ENCODE results near the gene PTPA.

PTPA gene

DNA sequence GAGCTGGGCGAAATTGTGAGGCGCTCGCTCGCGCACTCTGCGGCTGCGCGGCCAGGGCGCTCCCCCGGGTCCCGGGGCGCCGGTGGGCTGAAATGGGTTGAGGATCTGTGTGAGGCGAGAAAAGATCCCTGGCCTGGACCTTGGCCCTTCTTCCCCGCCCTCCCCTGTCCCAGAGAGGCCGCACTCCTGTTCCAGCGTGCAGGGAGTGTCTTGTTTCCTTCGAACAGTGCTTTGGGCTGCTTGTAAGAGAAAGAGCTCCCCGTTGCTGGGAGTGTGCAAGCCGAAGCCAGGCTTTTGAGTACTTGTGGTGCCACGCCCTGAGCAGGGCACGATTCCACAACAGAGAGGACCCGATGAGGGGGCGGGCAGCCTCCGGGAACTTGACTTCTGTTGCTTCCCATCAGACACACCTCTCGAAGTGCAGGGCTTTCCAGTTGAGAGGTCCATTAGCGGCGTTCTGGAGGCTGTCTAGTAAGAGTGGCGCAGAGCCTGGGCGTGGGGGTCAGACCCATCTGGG is 29.8 kb upstream of the PTPA start (continued):
- TF ChIP-seq, protein P1, sequence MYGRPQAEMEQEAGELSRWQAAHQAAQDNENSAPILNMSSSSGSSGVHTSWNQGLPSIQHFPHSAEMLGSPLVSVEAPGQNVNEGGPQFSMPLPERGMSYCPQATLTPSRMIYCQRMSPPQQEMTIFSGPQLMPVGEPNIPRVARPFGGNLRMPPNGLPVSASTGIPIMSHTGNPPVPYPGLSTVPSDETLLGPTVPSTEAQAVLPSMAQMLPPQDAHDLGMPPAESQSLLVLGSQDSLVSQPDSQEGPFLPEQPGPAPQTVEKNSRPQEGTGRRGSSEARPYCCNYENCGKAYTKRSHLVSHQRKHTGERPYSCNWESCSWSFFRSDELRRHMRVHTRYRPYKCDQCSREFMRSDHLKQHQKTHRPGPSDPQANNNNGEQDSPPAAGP (tag by site-specific recombination; IDR thresholded peaks at IDR 0.05) = no peak
- TF ChIP-seq, protein P2, sequence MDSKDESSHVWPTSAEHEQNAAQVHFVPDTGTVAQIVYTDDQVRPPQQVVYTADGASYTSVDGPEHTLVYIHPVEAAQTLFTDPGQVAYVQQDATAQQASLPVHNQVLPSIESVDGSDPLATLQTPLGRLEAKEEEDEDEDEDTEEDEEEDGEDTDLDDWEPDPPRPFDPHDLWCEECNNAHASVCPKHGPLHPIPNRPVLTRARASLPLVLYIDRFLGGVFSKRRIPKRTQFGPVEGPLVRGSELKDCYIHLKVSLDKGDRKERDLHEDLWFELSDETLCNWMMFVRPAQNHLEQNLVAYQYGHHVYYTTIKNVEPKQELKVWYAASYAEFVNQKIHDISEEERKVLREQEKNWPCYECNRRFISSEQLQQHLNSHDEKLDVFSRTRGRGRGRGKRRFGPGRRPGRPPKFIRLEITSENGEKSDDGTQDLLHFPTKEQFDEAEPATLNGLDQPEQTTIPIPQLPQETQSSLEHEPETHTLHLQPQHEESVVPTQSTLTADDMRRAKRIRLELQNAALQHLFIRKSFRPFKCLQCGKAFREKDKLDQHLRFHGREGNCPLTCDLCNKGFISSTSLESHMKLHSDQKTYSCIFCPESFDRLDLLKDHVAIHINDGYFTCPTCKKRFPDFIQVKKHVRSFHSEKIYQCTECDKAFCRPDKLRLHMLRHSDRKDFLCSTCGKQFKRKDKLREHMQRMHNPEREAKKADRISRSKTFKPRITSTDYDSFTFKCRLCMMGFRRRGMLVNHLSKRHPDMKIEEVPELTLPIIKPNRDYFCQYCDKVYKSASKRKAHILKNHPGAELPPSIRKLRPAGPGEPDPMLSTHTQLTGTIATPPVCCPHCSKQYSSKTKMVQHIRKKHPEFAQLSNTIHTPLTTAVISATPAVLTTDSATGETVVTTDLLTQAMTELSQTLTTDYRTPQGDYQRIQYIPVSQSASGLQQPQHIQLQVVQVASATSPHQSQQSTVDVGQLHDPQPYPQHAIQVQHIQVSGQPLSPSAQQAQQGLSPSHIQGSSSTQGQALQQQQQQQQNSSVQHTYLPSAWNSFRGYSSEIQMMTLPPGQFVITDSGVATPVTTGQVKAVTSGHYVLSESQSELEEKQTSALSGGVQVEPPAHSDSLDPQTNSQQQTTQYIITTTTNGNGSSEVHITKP (tag by site-specific recombination; IDR thresholded peaks at IDR 0.05) = no peak
- TF ChIP-seq, protein P3, sequence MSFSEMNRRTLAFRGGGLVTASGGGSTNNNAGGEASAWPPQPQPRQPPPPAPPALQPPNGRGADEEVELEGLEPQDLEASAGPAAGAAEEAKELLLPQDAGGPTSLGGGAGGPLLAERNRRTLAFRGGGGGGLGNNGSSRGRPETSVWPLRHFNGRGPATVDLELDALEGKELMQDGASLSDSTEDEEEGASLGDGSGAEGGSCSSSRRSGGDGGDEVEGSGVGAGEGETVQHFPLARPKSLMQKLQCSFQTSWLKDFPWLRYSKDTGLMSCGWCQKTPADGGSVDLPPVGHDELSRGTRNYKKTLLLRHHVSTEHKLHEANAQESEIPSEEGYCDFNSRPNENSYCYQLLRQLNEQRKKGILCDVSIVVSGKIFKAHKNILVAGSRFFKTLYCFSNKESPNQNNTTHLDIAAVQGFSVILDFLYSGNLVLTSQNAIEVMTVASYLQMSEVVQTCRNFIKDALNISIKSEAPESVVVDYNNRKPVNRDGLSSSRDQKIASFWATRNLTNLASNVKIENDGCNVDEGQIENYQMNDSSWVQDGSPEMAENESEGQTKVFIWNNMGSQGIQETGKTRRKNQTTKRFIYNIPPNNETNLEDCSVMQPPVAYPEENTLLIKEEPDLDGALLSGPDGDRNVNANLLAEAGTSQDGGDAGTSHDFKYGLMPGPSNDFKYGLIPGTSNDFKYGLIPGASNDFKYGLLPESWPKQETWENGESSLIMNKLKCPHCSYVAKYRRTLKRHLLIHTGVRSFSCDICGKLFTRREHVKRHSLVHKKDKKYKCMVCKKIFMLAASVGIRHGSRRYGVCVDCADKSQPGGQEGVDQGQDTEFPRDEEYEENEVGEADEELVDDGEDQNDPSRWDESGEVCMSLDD (tag by site-specific recombination; IDR thresholded peaks at IDR 0.05) = no peak
- TF ChIP-seq ZNF341 (tag by site-specific recombination; IDR thresholded peaks at IDR 0.05; ENCODE audit: low read depth) = no peak; the same call in 1 of the 2 replicates
- no peak for TF ChIP-seq ZNF629 (tag by site-specific recombination; IDR thresholded peaks at IDR 0.05)
- TF ChIP-seq ZNF549 (tag by site-specific recombination; IDR thresholded peaks at IDR 0.05) = no peak
- TF ChIP-seq, protein P4, sequence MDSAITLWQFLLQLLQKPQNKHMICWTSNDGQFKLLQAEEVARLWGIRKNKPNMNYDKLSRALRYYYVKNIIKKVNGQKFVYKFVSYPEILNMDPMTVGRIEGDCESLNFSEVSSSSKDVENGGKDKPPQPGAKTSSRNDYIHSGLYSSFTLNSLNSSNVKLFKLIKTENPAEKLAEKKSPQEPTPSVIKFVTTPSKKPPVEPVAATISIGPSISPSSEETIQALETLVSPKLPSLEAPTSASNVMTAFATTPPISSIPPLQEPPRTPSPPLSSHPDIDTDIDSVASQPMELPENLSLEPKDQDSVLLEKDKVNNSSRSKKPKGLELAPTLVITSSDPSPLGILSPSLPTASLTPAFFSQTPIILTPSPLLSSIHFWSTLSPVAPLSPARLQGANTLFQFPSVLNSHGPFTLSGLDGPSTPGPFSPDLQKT (IDR thresholded peaks at IDR 0.05; ENCODE audit: borderline replicate concordance, low read depth, low read length) = no peak
- TF ChIP-seq ZNF701 (tag by site-specific recombination; IDR thresholded peaks at IDR 0.05) = no peak
- TF ChIP-seq ZNF121 (tag by site-specific recombination; IDR thresholded peaks at IDR 0.05) = no peak
- TF ChIP-seq KLF10 (tag by site-specific recombination; IDR thresholded peaks at IDR 0.05) = no peak
- TF ChIP-seq KLF1 (tag by site-specific recombination; IDR thresholded peaks at IDR 0.05) = peak; percentile 47
- no peak for TF ChIP-seq ZNF146 (tag by site-specific recombination; IDR thresholded peaks at IDR 0.05)
- no peak for TF ChIP-seq ZNF404 (tag by site-specific recombination; IDR thresholded peaks at IDR 0.05)
- no peak; the same call in 1 of the 2 replicates for TF ChIP-seq ZBTB7A (tag by site-specific recombination; IDR thresholded peaks at IDR 0.05; ENCODE audit: low read depth)
- no peak for TF ChIP-seq HOXA7 (CRISPR knock-in tag; IDR thresholded peaks at IDR 0.05; ENCODE audit: borderline replicate concordance)
- TF ChIP-seq ZNF555 (tag by site-specific recombination; conservative IDR thresholded peaks at IDR 0.05) = no peak
- TF ChIP-seq, protein P5, sequence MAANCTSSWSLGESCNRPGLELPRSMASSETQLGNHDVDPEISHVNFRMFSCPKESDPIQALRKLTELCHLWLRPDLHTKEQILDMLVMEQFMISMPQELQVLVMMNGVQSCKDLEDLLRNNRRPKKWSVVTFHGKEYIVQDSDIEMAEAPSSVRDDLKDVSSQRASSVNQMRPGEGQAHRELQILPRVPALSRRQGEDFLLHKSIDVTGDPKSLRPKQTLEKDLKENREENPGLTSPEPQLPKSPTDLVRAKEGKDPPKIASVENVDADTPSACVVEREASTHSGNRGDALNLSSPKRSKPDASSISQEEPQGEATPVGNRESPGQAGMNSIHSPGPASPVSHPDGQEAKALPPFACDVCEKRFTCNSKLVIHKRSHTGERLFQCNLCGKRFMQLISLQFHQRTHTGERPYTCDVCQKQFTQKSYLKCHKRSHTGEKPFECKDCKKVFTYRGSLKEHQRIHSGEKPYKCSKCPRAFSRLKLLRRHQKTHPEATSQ (tag by site-specific recombination; IDR thresholded peaks at IDR 0.05) = no peak
- no peak for TF ChIP-seq ZNF23 (tag by site-specific recombination; IDR thresholded peaks at IDR 0.05; ENCODE audit: borderline replicate concordance)
- TF ChIP-seq, protein P6, sequence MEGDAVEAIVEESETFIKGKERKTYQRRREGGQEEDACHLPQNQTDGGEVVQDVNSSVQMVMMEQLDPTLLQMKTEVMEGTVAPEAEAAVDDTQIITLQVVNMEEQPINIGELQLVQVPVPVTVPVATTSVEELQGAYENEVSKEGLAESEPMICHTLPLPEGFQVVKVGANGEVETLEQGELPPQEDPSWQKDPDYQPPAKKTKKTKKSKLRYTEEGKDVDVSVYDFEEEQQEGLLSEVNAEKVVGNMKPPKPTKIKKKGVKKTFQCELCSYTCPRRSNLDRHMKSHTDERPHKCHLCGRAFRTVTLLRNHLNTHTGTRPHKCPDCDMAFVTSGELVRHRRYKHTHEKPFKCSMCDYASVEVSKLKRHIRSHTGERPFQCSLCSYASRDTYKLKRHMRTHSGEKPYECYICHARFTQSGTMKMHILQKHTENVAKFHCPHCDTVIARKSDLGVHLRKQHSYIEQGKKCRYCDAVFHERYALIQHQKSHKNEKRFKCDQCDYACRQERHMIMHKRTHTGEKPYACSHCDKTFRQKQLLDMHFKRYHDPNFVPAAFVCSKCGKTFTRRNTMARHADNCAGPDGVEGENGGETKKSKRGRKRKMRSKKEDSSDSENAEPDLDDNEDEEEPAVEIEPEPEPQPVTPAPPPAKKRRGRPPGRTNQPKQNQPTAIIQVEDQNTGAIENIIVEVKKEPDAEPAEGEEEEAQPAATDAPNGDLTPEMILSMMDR (tag by site-specific recombination; IDR thresholded peaks at IDR 0.05) = no peak
- TF ChIP-seq, protein P7, sequence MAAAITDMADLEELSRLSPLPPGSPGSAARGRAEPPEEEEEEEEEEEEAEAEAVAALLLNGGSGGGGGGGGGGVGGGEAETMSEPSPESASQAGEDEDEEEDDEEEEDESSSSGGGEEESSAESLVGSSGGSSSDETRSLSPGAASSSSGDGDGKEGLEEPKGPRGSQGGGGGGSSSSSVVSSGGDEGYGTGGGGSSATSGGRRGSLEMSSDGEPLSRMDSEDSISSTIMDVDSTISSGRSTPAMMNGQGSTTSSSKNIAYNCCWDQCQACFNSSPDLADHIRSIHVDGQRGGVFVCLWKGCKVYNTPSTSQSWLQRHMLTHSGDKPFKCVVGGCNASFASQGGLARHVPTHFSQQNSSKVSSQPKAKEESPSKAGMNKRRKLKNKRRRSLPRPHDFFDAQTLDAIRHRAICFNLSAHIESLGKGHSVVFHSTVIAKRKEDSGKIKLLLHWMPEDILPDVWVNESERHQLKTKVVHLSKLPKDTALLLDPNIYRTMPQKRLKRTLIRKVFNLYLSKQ (tag by site-specific recombination; IDR thresholded peaks at IDR 0.05; ENCODE audit: borderline replicate concordance) = no peak
- TF ChIP-seq GLIS2 (tag by site-specific recombination; IDR thresholded peaks at IDR 0.05) = no peak
- 0 out of 2 replicates have a peak, but pooled peaks have one; percentile 5 for TF ChIP-seq ZFHX2 (tag by site-specific recombination; conservative IDR thresholded peaks at IDR 0.05)

Data from HEK293 (cell line).